ENCODE measurements around the gene PDSS1.

Gene PDSS1

DNA sequence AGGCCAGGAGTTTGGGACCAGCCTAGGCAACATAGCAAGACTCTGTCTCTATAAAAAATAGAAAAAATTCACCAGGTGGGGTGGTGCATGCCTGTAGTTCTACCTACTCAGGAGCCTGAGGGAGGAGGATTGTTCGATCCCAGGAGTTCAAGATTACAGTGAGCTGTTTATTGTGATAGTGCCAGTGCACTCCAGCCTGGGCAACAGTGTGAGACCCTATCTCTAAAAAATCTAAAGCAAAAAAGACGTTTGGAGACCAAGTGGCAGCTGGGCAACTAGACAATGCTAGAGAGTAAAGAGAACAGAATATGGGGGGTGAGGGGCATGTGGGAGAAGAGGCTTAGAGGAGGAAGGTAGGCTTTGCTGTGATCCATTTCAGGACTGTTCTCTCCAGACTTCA is 1.4 kb downstream of the PDSS1 start:
- Histone ChIP-seq H3K4me3 (ENCODE audit: low read depth in 1 of 5, low read length in 5 of 5) (peak overlapping the region in 1 of 5 donors; percentile 94), H3K9ac (ENCODE audit: low read length in 5 of 5) (peak overlapping the region in 1 of 5 donors; percentile 89), H3K9me3 (ENCODE audit: control insufficient read depth in 5 of 5, low read length in 5 of 5) (no peaks in the 10 kb centered on the region), H3K27me3 (ENCODE audit: control insufficient read depth in 5 of 5, insufficient read depth in 4 of 5, low read length in 5 of 5) (no peaks in the 10 kb centered on the region), H3K27ac (ENCODE audit: low read depth, low read length) (no peak overlapping the region), H3K4me1 (ENCODE audit: control insufficient read depth in 5 of 5, insufficient read depth in 5 of 5, low read length in 5 of 5) (peaks cover 4 to 21% (median 16%) of the 10 kb centered on the region in 5 donors), H3K36me3 (ENCODE audit: control insufficient read depth in 5 of 5, insufficient read depth in 5 of 5, low read length in 5 of 5) (no peaks in the 10 kb centered on the region)

- Histone ChIP-seq H3K27me3 (ENCODE audit: control insufficient read depth in 5 of 5, insufficient read depth in 4 of 5, low read length in 5 of 5) (no peaks in the 10 kb centered on the region), H3K9ac (ENCODE audit: low read length in 5 of 5) (no peak overlapping the region), H3K27ac (ENCODE audit: low read depth, low read length) (no peak overlapping the region), H3K4me3 (ENCODE audit: low read depth in 1 of 5, low read length in 5 of 5) (no peak overlapping the region), H3K36me3 (ENCODE audit: control insufficient read depth in 5 of 5, insufficient read depth in 5 of 5, low read length in 5 of 5) (no peaks in the 10 kb centered on the region), H3K4me1 (ENCODE audit: control insufficient read depth in 5 of 5, insufficient read depth in 5 of 5, low read length in 5 of 5) (peaks cover 4 to 21% (median 16%) of the 10 kb centered on the region in 5 donors), H3K9me3 (ENCODE audit: control insufficient read depth in 5 of 5, low read length in 5 of 5) (no peaks in the 10 kb centered on the region)
Measured at GRCh38 chr10:26699631-26700030, 2.1 kb downstream of the PDSS1 start.

GRCh38 chr10:26700884-26701630 is 3.6 kb downstream of the PDSS1 start:
- no peaks in the 10 kb centered on the region for H3K9me3 ChIP-seq (ENCODE audit: control insufficient read depth in 5 of 5, low read length in 5 of 5)
- peaks cover 0 to 7% (median 5%) of the 10 kb centered on the region in 5 donors for H3K36me3 ChIP-seq (ENCODE audit: control insufficient read depth in 5 of 5, insufficient read depth in 5 of 5, low read length in 5 of 5)
- no peak overlapping the region for H3K9ac ChIP-seq (ENCODE audit: low read length in 5 of 5)
- H3K4me3 ChIP-seq (ENCODE audit: low read depth in 1 of 5, low read length in 5 of 5): no peak overlapping the region
- H3K27me3 ChIP-seq (ENCODE audit: control insufficient read depth in 5 of 5, insufficient read depth in 4 of 5, low read length in 5 of 5): no peaks in the 10 kb centered on the region
- peaks cover 4 to 21% (median 16%) of the 10 kb centered on the region in 5 donors for H3K4me1 ChIP-seq (ENCODE audit: control insufficient read depth in 5 of 5, insufficient read depth in 5 of 5, low read length in 5 of 5)
- H3K27ac ChIP-seq (ENCODE audit: low read depth, low read length): no peak overlapping the region

- Histone ChIP-seq H3K4me3 (ENCODE audit: low read depth in 1 of 5, low read length in 5 of 5) (no peak overlapping the region), H3K9me3 (ENCODE audit: control insufficient read depth in 5 of 5, low read length in 5 of 5) (no peaks in the 10 kb centered on the region), H3K27me3 (ENCODE audit: control insufficient read depth in 5 of 5, insufficient read depth in 4 of 5, low read length in 5 of 5) (no peaks in the 10 kb centered on the region), H3K4me1 (ENCODE audit: control insufficient read depth in 5 of 5, insufficient read depth in 5 of 5, low read length in 5 of 5) (peaks cover 3 to 10% (median 8%) of the 10 kb centered on the region in 5 donors), H3K27ac (ENCODE audit: low read depth, low read length) (no peak overlapping the region), H3K36me3 (ENCODE audit: control insufficient read depth in 5 of 5, insufficient read depth in 5 of 5, low read length in 5 of 5) (peaks cover 0 to 27% (median 18%) of the 10 kb centered on the region in 5 donors), H3K9ac (ENCODE audit: low read length in 5 of 5) (peak overlapping the region in 1 of 5 donors; percentile 4)
Measured at GRCh38 chr10:26703096-26703495, 5.6 kb downstream of the PDSS1 start.

DNA sequence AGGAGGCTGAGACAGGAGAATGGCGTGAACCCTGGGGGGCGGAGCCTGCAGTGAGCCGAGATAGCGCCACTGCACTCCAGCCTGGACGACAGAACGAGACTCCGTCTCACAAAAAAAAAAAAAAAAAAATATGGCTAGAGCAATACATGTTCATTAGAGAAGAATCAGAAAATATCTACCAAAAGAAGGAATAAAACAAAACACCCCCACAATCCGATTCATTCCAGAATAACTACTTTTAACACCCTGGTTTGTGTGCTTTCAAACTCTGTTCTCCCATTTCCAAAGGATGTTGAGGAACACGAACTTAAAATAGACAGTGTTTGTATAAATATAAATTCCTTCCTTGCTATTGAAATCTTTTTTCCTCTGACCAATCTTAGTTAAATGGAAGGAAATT is 6.5 kb downstream of the PDSS1 start:
- H3K9ac ChIP-seq (ENCODE audit: low read length in 5 of 5): no peak overlapping the region
- peaks cover 0 to under 1% (median 0%) of the 10 kb centered on the region in 5 donors for H3K4me1 ChIP-seq (ENCODE audit: control insufficient read depth in 5 of 5, insufficient read depth in 5 of 5, low read length in 5 of 5)
- H3K27ac ChIP-seq (ENCODE audit: low read depth, low read length): no peak overlapping the region
- H3K36me3 ChIP-seq (ENCODE audit: control insufficient read depth in 5 of 5, insufficient read depth in 5 of 5, low read length in 5 of 5): peaks cover 0 to 35% (median 19%) of the 10 kb centered on the region in 5 donors
- no peak overlapping the region for H3K4me3 ChIP-seq (ENCODE audit: low read depth in 1 of 5, low read length in 5 of 5)
- no peaks in the 10 kb centered on the region for H3K27me3 ChIP-seq (ENCODE audit: control insufficient read depth in 5 of 5, insufficient read depth in 4 of 5, low read length in 5 of 5)
- H3K9me3 ChIP-seq (ENCODE audit: control insufficient read depth in 5 of 5, low read length in 5 of 5): no peaks in the 10 kb centered on the region

DNA sequence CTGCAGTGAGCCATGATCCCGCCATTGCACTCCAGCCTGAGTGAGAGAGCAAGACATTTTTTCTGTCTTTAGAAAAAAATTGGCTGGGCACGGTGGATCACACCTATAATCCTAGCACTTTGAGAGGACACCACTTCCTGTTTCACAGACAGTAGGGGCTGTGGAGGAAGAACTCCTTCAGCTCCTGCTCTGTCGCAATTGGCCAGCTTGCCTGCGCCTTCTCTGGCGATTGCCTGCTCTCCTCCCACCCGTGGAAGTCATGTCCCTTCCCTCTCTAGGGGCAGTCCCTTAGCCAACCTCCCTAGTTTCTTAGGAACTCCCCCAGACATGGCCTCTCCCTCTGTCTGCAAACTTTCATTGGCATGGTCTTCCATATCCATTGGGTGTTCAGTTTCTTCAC is 8.7 kb downstream of the PDSS1 start:
- Histone ChIP-seq H3K9me3 (ENCODE audit: control insufficient read depth in 5 of 5, low read length in 5 of 5) (no peaks in the 10 kb centered on the region), H3K9ac (ENCODE audit: low read length in 5 of 5) (no peak overlapping the region), H3K27ac (ENCODE audit: low read depth, low read length) (no peak overlapping the region), H3K4me1 (ENCODE audit: control insufficient read depth in 5 of 5, insufficient read depth in 5 of 5, low read length in 5 of 5) (no peaks in the 10 kb centered on the region), H3K36me3 (ENCODE audit: control insufficient read depth in 5 of 5, insufficient read depth in 5 of 5, low read length in 5 of 5) (peaks cover 0 to 42% (median 23%) of the 10 kb centered on the region in 5 donors), H3K27me3 (ENCODE audit: control insufficient read depth in 5 of 5, insufficient read depth in 4 of 5, low read length in 5 of 5) (no peaks in the 10 kb centered on the region), H3K4me3 (ENCODE audit: low read depth in 1 of 5, low read length in 5 of 5) (no peak overlapping the region)

- H3K36me3 ChIP-seq (ENCODE audit: control insufficient read depth in 5 of 5, insufficient read depth in 5 of 5, low read length in 5 of 5): peaks cover 0 to 45% (median 24%) of the 10 kb centered on the region in 5 donors
- H3K9ac ChIP-seq (ENCODE audit: low read length in 5 of 5): no peak overlapping the region
- no peaks in the 10 kb centered on the region for H3K4me1 ChIP-seq (ENCODE audit: control insufficient read depth in 5 of 5, insufficient read depth in 5 of 5, low read length in 5 of 5)
- H3K4me3 ChIP-seq (ENCODE audit: low read depth in 1 of 5, low read length in 5 of 5): no peak overlapping the region
- no peaks in the 10 kb centered on the region for H3K27me3 ChIP-seq (ENCODE audit: control insufficient read depth in 5 of 5, insufficient read depth in 4 of 5, low read length in 5 of 5)
- H3K9me3 ChIP-seq (ENCODE audit: control insufficient read depth in 5 of 5, low read length in 5 of 5): no peaks in the 10 kb centered on the region
- H3K27ac ChIP-seq (ENCODE audit: low read depth, low read length): no peak overlapping the region
Measured at GRCh38 chr10:26706936-26707335, 9.4 kb downstream of the PDSS1 start.

DNA sequence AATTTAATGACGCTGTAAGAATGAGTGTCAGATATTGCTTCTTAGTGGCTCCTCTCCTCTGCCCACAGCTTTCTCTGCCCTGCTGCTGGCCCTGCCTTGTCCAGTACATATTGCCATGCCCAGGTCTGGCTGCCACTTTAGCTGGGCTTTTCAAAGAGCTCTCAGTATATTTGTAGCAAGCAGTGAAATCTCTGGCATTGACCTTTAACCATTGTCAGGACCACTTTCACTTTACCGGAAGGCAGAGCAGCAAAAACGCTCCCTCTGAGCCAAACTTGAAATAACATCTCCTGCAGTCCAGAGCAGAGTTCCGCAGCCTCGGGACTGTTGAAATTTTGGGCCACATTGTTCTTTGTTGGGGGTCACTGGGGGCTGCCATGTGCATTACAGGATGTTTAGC is 13.8 kb downstream of the PDSS1 start:
- H3K9ac ChIP-seq (ENCODE audit: low read length in 5 of 5): no peak overlapping the region
- H3K27me3 ChIP-seq (ENCODE audit: control insufficient read depth in 5 of 5, insufficient read depth in 4 of 5, low read length in 5 of 5): no peaks in the 10 kb centered on the region
- no peak overlapping the region for H3K4me3 ChIP-seq (ENCODE audit: low read depth in 1 of 5, low read length in 5 of 5)
- peaks cover 4 to 58% (median 30%) of the 10 kb centered on the region in 5 donors for H3K36me3 ChIP-seq (ENCODE audit: control insufficient read depth in 5 of 5, insufficient read depth in 5 of 5, low read length in 5 of 5)
- no peaks in the 10 kb centered on the region for H3K9me3 ChIP-seq (ENCODE audit: control insufficient read depth in 5 of 5, low read length in 5 of 5)
- H3K27ac ChIP-seq (ENCODE audit: low read depth, low read length): no peak overlapping the region
- H3K4me1 ChIP-seq (ENCODE audit: control insufficient read depth in 5 of 5, insufficient read depth in 5 of 5, low read length in 5 of 5): no peaks in the 10 kb centered on the region

- H3K36me3 ChIP-seq (ENCODE audit: control insufficient read depth in 5 of 5, insufficient read depth in 5 of 5, low read length in 5 of 5): peaks cover 10 to 36% (median 17%) of the 10 kb centered on the region in 5 donors
- H3K4me3 ChIP-seq (ENCODE audit: low read depth in 1 of 5, low read length in 5 of 5): no peak overlapping the region
- H3K9me3 ChIP-seq (ENCODE audit: control insufficient read depth in 5 of 5, low read length in 5 of 5): no peaks in the 10 kb centered on the region
- H3K27me3 ChIP-seq (ENCODE audit: control insufficient read depth in 5 of 5, insufficient read depth in 4 of 5, low read length in 5 of 5): no peaks in the 10 kb centered on the region
- H3K4me1 ChIP-seq (ENCODE audit: control insufficient read depth in 5 of 5, insufficient read depth in 5 of 5, low read length in 5 of 5): no peaks in the 10 kb centered on the region
- H3K27ac ChIP-seq (ENCODE audit: low read depth, low read length): no peak overlapping the region
- H3K9ac ChIP-seq (ENCODE audit: low read length in 5 of 5): no peak overlapping the region
Measured at GRCh38 chr10:26714415-26715136, 17.1 kb downstream of the PDSS1 start.

DNA sequence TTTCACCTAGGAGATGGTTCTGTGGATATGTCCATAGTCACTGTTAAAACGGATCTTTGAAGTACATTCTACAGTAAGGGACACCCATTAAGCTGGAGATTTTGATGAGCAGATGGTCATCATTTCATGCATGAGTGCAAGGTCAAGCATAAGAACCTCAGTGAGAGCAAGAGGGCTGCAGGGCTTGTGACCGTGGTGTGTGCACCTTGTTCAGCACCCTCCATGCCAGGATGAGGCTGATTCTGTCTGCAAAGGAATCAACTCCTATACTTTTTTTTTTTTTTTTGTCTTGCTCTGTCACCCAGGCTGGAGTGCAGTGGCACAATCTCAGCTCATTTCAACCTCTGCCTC is 17.6 kb downstream of the PDSS1 start:
- Histone ChIP-seq H3K27ac (ENCODE audit: low read depth, low read length) (no peak overlapping the region), H3K36me3 (ENCODE audit: control insufficient read depth in 5 of 5, insufficient read depth in 5 of 5, low read length in 5 of 5) (peaks cover 10 to 39% (median 17%) of the 10 kb centered on the region in 5 donors), H3K4me3 (ENCODE audit: low read depth in 1 of 5, low read length in 5 of 5) (no peak overlapping the region), H3K9me3 (ENCODE audit: control insufficient read depth in 5 of 5, low read length in 5 of 5) (no peaks in the 10 kb centered on the region), H3K4me1 (ENCODE audit: control insufficient read depth in 5 of 5, insufficient read depth in 5 of 5, low read length in 5 of 5) (no peaks in the 10 kb centered on the region), H3K9ac (ENCODE audit: low read length in 5 of 5) (no peak overlapping the region), H3K27me3 (ENCODE audit: control insufficient read depth in 5 of 5, insufficient read depth in 4 of 5, low read length in 5 of 5) (no peaks in the 10 kb centered on the region)

Data from subcutaneous abdominal adipose tissue (tissue), 5 donors.